ENCODE data around the gene PNPLA3.
A peak's percentile ranks its signal among the peaks of the same experiment; 100 is the strongest.

PNPLA3 gene

DNA sequence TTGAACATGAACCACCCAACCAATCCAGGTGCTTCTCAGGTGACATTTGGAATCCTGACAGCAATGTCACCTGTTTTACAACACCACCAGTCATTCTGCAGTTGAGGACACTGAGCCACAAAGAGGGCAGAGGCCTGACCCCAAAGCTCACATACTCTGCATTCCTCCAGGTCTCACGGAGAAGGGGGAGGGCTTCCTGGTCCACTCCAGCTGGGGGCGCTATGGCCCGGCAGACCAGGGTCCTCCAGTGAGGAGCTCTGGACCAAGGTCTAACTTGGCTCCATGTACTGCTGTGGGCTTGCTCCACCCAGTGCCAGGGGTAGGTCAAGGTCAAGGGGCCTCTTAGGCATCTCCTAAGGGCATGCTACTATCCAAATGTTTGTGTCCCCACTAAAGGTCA lies 1.5 kb upstream of the PNPLA3 start:
- DNase-seq (ENCODE audit: low spot score), result no peak

DNA sequence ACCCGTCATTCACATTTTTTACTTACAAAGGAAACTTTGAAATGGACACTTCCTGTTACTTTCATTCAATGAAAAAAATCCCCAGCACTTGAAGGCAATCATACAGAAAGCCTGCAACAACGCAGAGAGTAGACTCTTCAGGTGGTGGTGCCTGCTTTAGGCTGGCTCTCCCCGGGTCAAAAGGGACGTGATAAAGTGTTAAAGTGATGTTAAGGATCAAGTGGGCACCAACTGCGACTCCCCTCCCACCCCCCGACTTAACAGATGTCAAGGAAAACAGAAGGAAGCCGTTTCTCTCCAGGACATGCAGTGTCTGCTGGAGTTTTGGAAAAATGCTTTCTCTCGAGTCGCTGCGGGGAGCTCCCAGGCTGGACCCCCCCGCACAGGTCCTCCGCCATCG lies 414 bp upstream of the PNPLA3 start:
- DNase-seq (ENCODE audit: low spot score), result no peak

DNA sequence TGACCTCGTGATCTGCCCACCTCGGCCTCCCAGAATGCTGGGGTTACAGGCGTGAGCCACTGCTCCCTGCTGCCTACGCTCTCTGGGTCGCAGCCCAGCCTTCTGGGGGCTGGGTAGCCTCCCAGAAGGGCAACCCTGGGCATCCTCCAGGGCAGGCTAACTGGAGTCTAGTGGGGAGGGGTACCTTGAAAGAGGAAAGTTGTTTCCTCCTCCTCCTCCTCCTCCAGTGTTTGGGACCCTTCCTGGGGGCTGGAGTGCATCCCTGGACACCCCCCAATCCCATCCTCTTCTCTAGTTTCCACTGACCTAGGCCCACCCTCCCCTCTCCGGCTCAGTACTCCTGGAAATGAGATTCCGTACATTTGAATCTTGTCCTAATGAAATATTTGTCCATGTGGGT lies 1.3 kb downstream of the PNPLA3 start:
- no peak for DNase-seq (ENCODE audit: low spot score)

DNA sequence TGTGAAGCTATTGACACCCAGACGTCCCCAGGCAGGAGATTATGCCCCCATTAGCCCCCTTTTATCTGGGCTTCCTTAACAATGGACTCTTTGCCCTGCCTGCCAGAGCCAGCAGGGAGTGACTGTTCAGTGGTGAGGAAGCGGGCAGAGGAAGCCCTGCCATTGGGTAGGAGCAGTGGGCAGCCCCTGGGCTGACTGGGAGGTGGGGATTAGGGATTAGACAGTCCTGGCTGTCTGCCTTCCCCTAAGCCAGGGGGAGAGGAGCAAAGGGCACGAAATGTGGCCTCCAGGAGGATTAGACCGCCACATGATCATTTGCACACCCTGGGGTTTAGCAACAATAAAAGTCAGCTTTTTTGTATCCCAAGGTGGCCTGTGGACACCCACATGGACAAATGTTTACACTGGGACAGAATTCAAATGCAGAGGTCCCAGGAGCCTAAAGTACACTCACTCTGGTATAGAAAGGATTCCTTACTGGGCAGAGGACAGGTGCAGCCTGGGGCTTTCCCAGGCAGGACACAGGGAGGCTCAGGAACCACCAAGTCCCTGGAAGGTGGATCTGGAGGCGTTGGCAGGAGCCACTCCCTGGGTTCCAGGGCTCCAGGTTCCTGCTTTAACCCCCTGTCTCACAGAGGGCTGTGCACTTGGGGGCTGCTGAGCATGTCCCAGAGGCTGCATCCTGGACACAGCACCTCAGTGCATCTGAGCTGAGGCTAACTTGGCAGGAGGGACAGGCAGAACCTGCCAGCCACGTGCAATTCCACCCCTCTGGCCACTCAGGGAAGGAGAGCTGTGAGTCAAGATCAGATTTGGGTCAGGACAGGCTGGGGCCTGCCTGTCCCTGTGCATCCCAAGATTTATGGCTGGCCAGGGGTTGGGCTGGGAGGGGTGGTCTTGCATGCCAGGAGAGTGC lies 2.1 kb downstream of the PNPLA3 start:
- DNase-seq (ENCODE audit: low spot score), result no peak

DNA sequence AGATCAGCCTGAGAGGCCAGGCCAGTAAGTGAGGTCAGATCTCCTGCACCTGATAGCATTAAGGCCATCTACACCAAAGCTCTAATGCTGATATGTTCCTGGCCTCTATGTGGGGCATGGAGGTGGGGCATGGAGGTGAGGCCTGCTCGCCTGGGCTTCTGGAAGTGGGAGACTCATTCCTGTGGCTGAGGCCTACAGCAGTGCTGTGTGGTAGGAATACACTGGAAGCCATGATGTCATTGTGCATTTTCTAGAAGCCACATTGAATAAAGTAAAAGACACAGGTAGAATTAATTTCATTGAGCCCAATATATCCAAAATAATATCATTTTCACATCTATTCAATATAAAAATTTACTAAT lies 2.7 kb downstream of the PNPLA3 start:
- no peak for DNase-seq (ENCODE audit: low spot score)

DNA sequence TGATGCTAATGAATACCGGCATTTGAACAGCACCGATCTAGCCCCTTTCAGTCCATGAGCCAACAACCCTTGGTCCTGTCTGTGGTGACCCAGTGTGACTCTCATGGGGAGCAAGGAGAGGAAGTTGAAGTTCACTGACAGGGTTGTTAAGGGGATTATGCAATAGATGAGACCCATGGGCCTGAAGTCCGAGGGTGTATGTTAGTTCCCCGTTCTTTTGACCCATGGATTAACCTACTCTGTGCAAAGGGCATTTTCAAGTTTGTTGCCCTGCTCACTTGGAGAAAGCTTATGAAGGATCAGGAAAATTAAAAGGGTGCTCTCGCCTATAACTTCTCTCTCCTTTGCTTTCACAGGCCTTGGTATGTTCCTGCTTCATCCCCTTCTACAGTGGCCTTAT lies 4.9 kb downstream of the PNPLA3 start:
- DNase-seq (ENCODE audit: low spot score), result no peak

DNA sequence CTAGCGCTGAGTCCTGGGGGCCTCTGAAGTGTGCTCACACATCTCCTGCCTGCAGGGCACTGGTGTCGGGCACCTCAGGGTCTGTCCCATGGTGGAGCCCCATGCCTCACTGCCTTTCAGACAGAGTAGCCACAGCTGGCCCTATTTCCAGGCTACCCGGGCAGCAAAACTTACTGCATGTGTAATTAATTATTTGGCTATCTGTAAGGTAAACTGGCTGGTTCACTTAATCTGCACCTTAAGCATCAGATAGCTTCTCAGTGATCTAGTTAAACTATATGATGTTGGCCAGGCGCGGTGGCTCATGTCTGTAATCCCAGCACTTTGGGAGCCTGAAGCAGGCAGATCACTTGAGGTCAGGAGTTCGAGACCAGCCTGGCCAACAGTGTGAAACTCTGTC lies 5.3 kb downstream of the PNPLA3 start:
- no peak for DNase-seq (ENCODE audit: low spot score)

DNA sequence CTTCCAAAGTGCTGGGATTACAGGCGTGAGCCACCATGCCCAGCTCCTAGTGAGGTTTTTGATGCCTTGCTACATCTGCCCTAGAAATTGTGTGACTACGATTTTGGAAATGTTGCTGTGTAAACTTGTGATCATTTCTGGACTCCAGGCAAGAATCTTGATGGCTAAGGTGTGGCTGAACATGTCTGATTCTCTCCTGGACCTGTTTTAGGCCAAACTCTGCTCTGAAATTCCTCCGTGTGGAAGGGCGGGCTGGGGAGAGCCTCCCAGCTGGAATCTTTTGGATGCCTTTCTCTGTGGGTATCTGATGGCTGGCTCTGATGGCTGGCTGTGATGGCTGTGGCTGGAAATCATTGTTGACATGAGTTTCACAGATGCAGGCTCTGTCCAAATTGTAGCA lies 8.2 kb downstream of the PNPLA3 start:
- no peak for DNase-seq (ENCODE audit: low spot score)

DNA sequence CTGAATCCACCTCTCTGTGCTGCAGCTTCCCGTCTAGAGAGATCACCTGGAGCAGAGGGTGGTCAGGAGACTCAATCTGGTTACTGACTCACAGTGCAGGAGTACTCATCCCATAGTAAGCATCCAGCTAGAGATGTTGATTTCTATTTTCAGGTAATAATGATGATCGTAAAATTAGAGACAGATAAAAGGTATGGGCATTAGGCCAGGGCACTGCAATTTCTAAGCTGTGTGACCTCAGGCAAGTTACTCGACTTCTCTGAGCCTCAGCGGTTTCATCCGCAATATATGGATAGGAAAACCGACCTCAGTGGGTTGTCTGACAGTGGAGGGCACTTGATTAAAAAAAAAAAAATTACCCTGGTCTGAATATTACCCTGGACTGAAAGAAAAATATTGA lies 17.8 kb downstream of the PNPLA3 start:
- no peak for DNase-seq (ENCODE audit: low spot score)

DNA sequence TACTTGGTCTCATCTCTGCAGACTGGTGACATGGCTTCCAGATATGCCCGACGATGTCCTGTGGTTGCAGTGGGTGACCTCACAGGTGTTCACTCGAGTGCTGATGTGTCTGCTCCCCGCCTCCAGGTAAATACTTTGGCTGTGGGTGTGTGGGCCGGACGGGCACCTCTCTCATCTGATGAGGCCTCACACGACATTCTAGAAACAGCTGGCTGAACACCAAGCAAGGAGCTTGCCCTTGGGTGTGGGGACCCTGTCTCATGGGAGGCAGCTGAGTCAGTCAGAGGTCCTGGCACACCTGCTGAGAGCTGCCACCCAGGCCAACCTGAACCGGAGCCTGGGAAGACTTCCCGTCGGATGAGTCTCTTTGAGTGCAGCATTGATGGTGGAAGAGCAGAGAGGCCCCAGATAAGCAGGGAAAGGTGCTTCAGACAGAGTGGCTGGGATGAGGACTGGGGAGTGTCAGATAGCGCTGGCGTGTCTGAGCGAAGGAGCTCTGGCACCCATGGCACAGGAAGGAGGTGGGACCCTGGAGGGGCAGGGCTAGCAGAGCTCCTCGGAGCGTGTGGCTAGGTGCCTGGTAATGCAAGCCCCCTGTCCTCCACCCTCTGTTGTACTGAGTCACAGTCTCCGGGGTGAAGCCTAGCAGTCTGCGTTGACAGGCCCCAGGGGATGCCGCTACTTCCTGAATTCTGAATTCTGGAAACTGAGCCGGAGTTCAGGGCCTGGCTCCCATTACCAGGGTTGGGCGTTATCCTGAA lies 21.2 kb downstream of the PNPLA3 start:
- no peak for DNase-seq (ENCODE audit: low spot score)

DNA sequence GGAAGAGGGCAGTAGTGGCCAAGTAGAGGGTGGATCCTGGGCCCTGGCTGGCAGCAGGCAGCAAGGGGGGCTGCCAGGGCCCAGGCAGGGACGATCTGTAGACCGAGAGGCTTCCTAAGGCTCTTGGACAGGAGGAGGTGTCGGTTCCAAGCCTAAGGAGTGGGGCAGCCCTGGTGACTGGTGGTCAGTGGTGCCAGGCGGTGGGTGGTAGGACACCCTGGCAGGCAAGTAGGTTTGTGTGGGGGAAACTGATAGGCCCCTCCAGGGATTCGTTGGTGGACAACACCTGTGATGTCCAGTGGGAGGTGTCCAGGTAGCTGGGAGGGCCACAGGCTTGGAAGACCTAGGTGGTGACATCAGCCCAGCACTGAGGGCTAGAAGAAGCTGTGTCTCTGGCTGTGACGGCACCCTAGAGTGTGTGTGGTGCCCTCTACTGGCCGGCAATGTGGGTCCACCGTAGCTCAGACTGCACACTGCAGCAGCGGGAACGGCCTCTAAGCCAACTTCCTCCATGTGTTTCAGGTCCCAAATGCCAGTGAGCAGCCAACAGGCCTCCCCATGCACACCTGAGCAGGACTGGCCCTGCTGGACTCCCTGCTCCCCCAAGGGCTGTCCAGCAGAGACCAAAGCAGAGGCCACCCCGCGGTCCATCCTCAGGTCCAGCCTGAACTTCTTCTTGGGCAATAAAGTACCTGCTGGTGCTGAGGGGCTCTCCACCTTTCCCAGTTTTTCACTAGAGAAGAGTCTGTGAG lies 22.2 kb downstream of the PNPLA3 start:
- DNase-seq (ENCODE audit: low spot score), result no peak

DNA sequence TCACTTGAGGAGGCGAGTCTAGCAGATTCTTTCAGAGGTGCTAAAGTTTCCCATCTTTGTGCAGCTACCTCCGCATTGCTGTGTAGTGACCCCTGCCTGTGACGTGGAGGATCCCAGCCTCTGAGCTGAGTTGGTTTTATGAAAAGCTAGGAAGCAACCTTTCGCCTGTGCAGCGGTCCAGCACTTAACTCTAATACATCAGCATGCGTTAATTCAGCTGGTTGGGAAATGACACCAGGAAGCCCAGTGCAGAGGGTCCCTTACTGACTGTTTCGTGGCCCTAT lies 22.7 kb downstream of the PNPLA3 start:
- no peak for DNase-seq (ENCODE audit: low spot score)

DNA sequence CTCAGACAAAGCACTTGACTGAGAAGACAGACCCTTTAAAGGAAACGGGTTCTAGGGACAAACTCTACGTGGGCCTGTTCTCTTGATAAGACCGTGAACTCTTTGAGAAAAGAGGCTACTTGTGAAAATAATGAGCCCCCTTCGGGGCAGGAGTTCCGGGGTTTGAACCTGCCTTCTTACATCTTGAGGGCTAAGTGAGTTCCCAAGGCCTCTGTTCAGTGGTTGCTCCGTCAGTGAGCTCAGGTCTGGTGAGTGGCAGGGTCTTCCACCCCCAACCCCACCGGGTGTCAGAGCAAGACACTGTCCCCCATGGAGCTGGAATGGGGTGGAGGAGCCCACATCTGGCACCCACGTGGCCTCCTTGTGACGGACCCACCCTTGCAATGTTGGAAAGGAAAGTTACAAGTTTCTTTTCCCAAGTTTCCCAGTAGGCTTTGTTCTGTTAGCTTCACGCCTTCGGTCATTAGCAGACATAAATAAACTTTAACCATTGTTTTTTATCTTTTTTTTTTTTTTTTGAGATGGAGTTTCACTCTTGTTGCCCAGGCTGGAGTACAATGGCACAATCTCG lies 25.3 kb downstream of the PNPLA3 start:
- no peak for DNase-seq (ENCODE audit: low spot score)

DNA sequence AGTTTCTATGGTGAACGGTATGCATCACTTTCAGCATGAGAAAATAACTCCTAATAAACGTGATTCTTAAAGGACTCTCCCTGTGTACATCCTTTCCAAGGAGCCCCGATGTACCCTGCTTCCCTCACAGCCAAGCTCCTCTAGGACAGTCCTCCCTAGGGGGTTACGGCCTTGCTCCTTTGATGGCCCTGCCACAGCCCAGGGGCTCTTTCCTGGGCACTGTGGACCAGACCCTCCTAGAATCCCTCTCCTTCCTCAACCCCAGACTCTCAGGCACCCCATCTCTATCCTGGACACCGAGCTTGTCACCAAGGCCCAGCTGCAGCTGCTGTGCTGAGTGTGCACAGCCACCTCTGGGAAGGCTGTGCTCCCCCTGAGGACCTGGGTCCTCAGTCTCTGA lies 27.8 kb downstream of the PNPLA3 start:
- DNase-seq (ENCODE audit: low spot score), result no peak

DNA sequence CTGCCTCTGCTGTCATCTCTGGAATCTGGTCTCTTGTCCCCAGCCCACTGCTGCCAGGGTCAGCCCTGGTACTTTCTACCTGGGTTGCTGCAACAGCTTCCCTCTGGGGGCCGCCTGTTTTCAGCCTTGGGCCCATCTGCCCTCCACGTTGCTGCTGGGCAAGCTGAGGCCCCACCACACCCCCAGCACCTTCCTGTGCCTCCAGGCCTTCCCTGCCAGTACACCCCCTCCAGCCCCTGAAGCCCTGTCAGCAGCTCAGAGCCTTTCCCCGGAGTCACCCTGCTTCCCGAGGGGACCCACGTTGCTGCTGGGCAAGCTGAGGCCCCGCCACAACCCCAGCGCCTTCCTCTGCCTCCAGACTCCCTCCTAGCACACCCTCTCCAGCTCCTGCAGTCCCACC lies 28.4 kb downstream of the PNPLA3 start:
- no peak for DNase-seq (ENCODE audit: low spot score)

DNA sequence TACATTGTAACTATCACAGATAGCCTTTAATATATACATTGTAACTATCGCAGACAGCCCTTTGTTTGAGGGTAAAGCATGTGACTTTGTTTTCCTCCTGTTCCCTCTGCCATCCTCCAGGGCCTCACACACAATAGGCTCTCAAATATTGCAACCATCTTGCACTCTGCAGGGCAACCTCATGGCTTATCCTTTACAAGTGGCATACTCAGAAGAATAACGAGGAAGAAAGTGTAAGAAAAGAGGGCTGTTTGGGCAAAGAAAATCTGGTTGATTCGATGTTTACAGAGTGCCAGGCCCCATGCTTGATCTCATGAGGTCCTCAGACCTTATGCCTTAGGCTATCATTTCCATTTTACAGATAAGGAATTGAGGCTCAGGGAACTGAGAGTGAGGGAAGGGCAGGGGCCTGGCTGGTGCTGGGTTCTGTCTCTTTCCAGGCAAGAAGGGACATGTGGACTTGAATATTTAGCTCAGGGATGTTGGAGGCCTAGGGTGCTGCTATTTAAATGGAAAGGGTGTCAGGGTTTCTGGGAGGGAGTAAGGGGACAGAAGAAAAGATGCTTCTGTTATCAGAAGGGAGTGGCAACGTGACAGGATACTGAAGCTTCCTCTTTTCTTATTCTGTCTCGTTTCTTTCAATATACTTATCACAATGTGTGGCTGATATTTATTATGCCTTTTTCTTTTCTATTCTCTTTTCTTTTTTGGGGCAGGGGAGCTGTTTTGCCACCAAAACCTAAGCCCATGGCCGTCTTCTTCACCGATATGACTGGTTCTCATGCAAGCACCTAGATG lies 30.6 kb downstream of the PNPLA3 start:
- no peak for DNase-seq (ENCODE audit: low spot score)

DNA sequence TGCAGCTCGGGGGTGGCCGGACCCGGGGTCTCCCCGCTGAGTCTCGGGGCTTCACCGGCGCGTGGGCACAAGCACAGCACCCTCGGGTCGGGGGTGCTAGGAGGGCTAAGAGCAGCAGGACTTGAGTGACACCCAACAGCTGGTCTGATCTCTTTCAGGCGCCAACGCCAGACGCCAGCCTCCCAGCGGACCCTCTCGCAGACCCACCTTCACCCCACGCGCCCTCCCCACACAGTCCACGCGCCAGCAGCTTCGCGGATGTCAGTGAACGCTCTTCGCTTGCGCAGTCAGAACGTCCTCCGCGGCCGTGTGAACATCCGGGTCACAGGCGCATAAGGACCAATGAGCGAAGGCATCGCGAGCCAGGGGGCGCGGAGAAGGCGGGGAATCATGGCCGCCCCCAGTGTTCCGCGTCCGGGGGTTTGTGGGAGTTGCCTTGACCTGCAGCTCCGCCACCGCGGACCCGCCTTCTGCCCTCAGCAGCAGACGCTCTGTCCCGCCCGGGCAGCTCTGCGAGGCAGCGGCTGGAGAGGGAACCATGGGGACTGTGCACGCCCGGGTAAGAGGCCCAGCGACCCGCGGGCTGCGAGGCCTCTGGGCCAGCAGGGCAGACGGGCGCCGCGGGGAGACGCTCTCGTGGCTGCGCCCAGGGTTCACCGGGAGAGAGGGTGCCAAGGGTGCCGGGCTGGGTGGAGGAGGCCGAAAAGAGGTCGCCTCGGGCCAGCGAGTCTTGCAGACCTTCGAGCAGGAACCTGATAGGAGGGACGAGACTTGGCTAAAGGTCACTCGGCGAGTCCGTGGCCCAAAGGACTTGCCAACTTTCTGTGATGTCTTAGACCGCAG lies 31.7 kb downstream of the PNPLA3 start, which contains the start of gene SAMM50:
Gene SAMM50, plus strand, starts transcription at position 403 of the 843 bp plus-strand sequence. Its CDS starts 136 bp downstream, at position 539.
- peak; percentile 96 for DNase-seq (ENCODE audit: low spot score)

DNA sequence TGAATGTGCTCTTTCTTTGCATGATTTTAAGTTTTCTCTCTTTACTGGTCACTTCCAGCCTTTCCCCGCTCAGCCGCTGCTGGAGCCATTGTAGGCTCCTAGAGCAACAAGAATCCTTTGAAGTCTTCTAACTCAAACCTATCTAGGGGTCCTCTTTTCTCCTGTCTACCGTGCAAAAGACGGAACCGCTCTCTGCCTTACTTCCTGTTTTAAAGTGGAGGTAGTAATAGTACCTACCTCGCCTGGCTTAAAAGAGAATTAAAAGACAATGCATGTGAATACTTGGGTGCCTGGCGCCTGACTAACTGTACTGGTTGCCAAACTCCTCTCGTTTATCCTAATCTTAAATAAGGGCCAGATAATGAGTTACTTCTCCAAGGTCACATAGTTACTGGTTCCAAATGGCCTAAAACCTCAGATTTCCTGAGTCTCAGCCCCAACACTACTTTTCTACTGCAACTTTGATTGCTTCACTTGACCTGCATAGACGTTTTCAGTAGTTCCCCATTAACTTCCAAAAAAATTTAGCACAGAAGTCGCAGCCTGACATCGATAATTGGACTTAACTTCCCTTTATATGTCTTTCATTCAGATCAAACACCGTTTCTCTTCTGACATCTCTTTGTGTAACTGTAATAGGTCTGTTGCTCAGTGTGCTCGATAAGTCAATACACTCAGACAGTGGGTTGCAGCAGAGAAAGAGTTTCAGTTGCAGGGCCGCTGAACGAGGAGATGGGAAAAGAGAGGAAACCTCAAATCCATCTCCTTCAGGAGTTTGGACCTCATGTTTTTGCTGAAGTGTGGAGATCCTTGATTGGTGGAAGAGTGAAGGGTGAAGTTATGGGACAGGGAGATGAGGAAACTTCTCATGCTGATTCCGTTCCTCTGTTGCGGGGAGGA lies 32.5 kb downstream of the PNPLA3 start:
- no peak for DNase-seq (ENCODE audit: low spot score)

DNA sequence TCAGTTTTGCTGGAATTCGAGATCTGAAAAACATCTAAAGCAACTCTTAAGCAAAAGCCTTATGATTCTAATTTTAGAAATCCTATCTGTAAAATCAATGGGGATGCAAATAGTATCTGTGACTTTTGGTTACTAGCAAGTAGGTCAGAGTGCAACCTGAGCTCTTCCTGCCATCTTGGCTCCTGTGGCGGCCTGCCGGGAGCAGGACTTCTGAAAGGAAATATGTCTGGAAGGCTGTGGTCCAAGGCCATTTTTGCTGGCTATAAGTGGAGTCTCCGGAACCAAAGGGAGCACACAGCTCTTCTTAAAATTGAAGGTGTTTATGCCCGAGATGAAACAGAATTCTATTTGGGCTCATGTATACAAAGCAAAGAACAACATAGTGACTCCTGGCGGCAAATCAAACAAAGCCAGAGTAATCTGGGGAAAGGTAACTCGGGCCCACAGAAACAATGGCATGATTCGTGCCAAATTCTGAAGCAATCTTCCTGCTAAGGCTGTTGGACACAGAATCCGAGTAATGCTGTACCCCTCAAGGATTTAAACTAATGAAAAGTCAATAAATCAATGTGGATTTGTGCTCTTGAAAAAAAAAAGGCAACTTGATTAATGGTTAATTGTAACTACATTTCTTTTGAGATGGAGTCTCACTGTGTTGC lies 33.3 kb downstream of the PNPLA3 start:
- no peak for DNase-seq (ENCODE audit: low spot score)

Measured in left forelimb (tissue), 1 donor.